HUDEP-2 (cell line): Measurements from ENCODE around the gene OSBPL6.
"Not testable (repeated sequence)": the region's sequence is repeated elsewhere in the genome, so short reads cannot be mapped to it uniquely, and the experiment has no call there.

Experiments used
- DNase-seq, 76 experiments: peaks; one replicate each; lab custom pipeline; 2025; ENCODE audit not compliant: unreplicated experiment in 76 of 76; lab: John Stamatoyannopoulos, UW

The OSBPL6 gene

GRCh38 chr2:178331474-178332432 is 137.4 kb downstream of the OSBPL6 start:
- no peak for DNase-seq

- no peak for DNase-seq
Measured at GRCh38 chr2:178333851-178334250, 139.5 kb downstream of the OSBPL6 start.

DNA sequence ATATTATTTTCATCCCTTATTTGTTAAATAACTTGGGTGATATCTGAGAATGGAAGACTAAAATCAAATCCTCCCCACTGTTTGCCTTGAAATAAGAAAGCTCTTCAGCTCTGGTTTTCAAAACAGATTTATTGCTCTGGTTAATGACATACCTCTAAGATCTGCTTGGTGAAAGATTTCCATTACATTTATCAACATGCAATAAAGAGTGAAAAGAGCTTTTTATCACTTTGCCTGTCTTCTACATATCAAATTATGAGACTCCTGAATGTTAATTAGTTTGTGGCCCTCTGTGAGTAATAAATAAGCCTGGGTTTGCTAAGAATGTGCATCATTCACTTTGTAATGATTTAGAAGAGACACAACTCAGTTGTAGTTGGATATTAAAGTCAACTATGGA is 140.9 kb downstream of the OSBPL6 start:
- no peak for DNase-seq

- no peak for DNase-seq
Measured at GRCh38 chr2:178344121-178344520, 149.8 kb downstream of the OSBPL6 start.

DNA sequence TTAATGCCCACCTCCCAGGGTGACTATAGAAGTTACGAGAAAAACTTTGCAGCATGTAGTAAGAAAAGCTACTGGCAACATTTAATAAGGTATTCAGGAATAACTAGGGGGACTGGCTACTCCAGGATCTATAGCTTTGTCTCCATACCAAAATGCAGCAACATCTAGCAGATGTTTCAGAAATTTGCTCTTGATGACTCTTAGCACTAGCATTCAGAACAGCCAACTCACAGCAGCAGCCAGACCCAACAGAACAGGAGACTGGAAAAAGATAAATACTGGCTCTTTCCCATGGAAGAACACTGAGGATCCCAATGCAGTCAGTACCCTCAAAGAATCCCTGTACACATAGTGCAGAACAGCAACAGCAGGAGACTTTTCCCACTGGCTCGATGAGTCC is 151.6 kb downstream of the OSBPL6 start:
- no peak for DNase-seq

GRCh38 chr2:178350051-178350450 is 155.7 kb downstream of the OSBPL6 start:
- no peak for DNase-seq

DNA sequence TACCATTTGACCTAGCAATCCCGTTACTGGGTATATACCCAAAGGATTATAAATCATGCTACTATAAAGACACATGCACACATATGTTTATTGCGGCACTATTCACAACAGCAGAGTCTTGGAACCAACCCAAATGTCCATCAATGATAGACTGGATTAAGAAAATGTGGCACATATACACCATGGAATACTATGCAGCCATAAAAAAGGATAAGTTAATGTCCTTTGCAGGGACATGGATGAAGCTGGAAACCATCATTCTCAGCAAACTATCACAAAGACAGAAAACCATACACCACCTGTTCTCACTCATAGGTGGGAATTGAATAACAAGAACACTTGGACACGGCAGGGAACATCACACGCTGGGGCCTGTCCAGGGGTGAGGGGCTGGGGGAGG is 163.4 kb downstream of the OSBPL6 start:
- not testable (repeated sequence) for DNase-seq

DNA sequence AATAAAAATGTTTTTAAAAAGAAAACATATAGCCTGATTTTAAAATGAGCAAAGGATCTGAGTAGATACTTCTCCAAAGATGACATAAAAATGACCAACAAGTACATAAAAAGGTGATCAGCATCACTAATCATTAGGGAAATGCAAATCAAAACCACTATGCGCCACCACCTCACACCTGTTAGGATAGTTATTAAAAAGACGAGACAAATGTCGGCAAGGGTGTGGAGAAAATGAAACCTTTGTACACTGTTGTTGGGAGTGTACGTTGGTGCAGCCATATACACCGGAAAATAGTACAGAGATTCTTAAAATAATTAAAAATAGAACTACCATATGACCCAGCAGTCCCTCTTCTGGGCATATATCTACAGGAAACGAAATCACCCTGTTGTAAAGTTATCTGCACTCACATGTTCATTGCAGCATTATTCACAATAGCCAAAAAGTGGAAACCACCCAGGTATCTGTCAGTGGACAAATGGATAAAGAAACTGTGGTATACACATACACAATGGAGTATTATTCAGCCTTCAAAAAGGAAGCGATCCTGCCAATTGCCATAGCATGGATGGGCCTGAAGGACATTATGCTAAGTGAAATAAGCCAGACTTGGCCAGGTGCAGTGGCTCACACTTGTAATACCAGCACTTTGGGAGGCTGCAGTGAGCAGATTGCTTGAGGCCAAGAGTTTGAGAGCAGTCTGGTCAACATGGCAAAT is 165.0 kb downstream of the OSBPL6 start:
- no peak for DNase-seq

- DNase-seq, result no peak
Measured at GRCh38 chr2:178361588-178361987, 167.3 kb downstream of the OSBPL6 start.

DNA sequence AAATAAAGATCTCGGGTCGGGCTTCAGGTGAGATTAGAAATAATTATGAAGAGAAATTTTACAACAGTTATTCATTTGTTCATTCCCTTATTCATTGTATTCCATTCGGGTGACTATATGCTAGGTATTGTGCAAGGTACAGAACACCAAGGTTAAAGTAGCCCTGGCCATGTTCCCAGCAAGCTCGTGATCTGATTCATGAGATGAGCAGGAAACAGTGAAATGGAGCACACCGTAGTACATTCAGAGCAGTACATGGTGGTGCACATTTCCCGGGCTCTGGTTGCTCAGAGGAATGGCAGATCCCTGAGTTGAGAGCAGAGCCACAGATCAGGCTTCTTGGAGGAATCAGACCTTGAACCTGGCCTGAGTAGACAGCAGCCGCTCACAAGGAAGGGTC is 168.9 kb downstream of the OSBPL6 start:
- DNase-seq, result no peak

DNA sequence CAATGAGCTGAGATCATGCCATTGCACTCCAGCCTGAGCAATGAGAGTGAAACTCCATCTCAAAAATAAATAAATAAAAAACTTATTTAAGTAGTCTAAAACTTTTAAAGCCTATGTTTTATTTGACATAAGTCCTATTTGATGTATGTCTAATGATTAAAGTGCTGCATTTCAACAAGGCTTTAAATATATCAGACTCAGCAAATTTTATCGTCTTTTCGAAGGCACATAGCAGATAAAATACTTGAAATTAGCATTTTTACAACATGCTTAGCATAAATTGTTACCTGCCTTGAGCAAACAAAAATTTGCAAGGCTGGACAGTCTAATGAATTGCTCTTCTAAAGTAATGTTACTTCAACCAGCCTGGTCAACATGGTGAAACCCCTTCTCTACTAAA is 170.8 kb downstream of the OSBPL6 start:
- DNase-seq, result no peak

GRCh38 chr2:178366412-178366811 is 172.1 kb downstream of the OSBPL6 start:
- no peak for DNase-seq

- no peak for DNase-seq
Measured at GRCh38 chr2:178367344-178367743, 173.0 kb downstream of the OSBPL6 start.

- DNase-seq, result no peak
Measured at GRCh38 chr2:178374865-178375264, 180.6 kb downstream of the OSBPL6 start.

DNA sequence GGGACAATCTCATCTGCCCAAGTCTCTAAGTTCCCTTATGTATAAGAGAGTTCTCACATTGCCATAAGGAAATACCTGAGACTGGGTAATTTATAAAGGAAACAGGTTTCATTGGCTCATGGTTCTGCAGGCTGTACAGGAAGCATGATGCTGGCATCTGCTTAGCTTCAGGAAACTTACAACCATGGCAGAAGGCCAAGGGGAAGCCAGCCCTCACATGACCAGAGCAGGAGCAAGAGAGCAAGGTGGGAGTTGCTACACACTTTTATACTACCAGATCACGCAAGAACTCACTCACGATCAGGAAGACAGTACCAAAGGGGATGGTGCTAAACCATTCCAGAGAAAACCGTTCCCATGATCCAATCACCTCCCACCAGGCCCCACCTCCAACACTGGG is 182.7 kb downstream of the OSBPL6 start:
- no peak for DNase-seq

GRCh38 chr2:178379162-178380004 is 185.1 kb downstream of the OSBPL6 start:
- no peak for DNase-seq

- DNase-seq, result no peak
Measured at GRCh38 chr2:178380763-178381162, 186.5 kb downstream of the OSBPL6 start.

DNA sequence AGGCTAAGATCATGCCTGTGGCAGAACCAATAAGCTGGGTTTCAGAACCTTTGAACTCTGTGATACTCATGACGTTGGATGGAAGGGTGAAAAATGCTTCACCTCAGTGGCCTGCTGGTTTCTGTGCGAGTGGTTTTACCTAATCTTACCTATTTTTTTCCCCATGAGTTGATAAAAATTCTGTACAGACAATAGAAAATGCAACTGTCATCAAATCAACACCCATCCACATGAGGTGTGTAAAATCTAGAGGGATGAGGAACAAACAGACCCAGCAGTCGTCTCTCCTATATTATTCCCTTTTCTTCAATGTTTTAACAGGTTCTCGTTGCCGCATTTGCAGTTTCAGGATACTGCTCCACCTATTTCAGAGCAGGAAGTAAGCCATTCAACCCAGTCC is 189.4 kb downstream of the OSBPL6 start:
- no peak for DNase-seq

DNA sequence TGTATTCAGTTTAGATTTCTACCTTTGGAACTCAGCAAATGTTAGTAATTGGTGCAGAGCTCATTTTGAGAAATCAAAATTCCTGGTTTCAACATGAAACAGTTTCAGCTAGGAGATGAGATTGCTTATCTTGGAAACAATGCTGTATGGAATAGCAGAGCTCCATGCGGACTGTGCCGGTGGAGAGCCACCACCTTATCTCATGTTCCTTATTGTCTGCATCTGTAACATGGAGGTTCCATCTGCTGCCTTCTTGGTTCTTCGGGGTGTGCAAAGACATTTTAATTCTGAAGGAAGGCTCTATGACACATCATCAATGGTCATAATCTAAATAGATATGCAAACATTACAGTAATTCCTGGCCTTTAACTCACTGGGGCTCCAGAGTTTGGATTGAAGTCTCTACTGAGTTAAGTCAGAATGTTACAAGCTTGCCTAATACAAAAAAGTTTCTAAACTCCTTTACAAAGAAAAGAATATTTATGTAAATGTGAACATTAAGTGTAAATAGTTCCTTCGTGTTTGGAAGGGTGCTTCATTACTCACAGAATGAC is 191.4 kb downstream of the OSBPL6 start:
- no peak for DNase-seq

DNA sequence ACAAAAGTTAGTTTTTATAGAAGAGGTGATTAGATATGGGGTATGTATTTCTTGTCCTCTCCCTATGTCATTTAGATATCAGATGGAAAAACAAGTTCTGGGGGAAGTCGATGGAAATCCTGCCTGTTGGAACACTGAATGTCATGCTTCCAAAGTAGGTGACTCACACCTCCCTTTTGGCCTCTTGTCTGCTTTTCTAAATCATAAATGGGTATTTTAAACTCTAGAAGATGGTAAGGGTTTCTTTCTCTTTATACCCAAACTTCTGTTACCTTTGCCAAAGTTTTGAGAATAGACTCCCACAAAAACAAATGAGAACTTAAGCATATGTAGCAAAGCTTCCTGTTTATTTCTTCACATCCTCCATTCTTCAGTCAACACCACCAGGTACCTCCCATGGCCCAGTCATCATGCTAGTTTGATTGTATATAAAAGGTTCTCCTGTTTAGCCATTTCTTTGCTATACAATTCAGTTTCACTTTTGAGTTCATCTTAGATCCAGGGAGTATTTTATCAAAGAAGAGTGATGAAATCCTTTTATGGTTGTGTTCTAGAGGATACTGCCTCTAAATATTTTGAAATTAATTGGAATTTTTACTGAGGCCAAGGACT is 192.8 kb downstream of the OSBPL6 start:
- no peak for DNase-seq
